Measurements from ENCODE around the gene DCTPP1. TPM values are rescaled to one million over a fixed set of nuclear protein-coding genes. Genes with fewer than 3 reads are reported as not detected.

Gene DCTPP1
- total and polyA plus RNA-seq, 2 of the 13 experiments (the other 11 are each of a cell fraction or from before 2014, with no cell fraction given) = 54.8 to 74.4 TPM

DNA sequence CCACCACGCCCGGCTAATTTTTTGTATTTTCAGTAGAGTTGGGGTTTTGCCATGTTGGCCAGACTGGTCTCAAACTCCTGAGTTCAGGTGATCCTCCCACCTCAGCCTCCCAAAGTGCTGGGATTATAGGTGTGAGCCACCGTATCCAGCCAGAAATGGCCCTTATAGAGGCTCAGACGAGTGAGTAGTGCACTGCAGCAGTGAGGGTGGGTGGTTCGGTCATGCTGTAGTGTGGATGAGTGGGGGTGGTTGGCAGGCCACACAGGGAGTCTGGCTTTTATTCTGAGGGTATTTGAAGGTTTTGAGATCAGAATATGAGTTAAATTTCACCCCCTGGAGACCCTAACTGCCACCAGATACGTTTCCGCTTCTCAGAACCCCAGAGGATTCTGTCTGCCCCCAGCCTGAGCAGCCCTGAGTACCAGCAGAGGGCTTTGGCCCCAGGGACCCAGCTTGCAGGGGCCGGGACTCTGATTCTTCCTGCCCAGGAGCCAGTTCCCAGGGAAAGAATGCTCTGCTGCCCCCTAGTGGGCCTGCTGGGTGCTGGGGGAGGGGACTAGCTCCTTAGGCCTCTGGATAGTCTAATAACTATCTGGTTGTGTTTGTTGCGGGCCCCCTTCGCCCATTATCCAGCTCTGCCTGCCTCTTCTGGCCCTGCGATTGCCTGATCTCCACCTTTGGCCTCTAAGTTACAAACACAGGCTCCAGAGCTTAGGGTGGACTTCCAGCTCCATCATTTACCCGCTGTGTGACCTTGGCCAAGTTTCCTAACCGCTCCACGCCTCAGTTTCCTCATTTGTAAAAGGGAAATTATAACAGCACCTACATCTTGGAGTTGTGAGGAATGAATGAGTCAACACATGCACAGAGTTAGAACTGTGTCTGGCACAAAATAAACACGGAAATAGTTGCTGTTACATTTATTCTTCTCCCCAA is 20.4 kb downstream of the DCTPP1 start (continued):
- TF ChIP-seq, protein P1, sequence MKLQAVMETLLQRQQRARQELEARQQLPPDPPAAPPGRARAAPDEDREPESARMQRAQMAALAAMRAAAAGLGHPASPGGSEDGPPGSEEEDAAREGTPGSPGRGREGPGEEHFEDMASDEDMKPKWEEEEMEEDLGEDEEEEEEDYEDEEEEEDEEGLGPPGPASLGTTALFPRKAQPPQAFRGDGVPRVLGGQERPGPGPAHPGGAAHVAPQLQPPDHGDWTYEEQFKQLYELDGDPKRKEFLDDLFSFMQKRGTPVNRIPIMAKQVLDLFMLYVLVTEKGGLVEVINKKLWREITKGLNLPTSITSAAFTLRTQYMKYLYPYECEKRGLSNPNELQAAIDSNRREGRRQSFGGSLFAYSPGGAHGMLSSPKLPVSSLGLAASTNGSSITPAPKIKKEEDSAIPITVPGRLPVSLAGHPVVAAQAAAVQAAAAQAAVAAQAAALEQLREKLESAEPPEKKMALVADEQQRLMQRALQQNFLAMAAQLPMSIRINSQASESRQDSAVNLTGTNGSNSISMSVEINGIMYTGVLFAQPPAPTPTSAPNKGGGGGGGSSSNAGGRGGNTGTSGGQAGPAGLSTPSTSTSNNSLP (IDR thresholded peaks at IDR 0.05; ENCODE audit: low read depth, low read length) = 0 out of 2 replicates have a peak, but pooled peaks have one; percentile 18
- TF ChIP-seq ZNF619 (CRISPR knock-in tag; IDR thresholded peaks at IDR 0.05) (0 out of 2 replicates have a peak, but pooled peaks have one; percentile 55), CC2D1A (CRISPR knock-in tag; IDR thresholded peaks at IDR 0.05) (no peak), HDAC1 (CRISPR knock-in tag; IDR thresholded peaks at IDR 0.05) (peak; percentile 64; the same call in 1 of the 2 replicates), SRSF9 (IDR thresholded peaks at IDR 0.05; ENCODE audit: borderline replicate concordance, insufficient read depth, low read depth, low read length, poor library complexity, severe bottlenecking) (no peak), ZBTB42 (CRISPR knock-in tag; IDR thresholded peaks at IDR 0.05) (no peak), NRL (CRISPR knock-in tag; IDR thresholded peaks at IDR 0.05; ENCODE audit: borderline replicate concordance) (no peak; the same call in 1 of the 2 replicates), FOXP1 (IDR thresholded peaks at IDR 0.05) (no peak), FOXP1 (CRISPR knock-in tag; IDR thresholded peaks at IDR 0.05) (no peak), STAT5B (CRISPR knock-in tag; IDR thresholded peaks at IDR 0.05) (no peak), AKAP8 (CRISPR knock-in tag; IDR thresholded peaks at IDR 0.05) (peak; percentile 64; the same call in 1 of the 2 replicates), ZNF724P (CRISPR knock-in tag; IDR thresholded peaks at IDR 0.05; ENCODE audit: borderline replicate concordance) (no peak), SAFB2 (CRISPR knock-in tag; IDR thresholded peaks at IDR 0.05; ENCODE audit: borderline replicate concordance, low read depth) (no peak; the same call in 1 of the 2 replicates), MYC (CRISPR knock-in tag; IDR thresholded peaks at IDR 0.05; ENCODE audit: borderline replicate concordance) (no peak), NR2F1 (CRISPR knock-in tag; IDR thresholded peaks at IDR 0.05) (no peak), RORA (CRISPR knock-in tag; IDR thresholded peaks at IDR 0.05) (no peak), CEBPB (IDR thresholded peaks at IDR 0.05; ENCODE audit: borderline replicate concordance, low read depth, low read length) (no peak), SP4 (CRISPR knock-in tag; IDR thresholded peaks at IDR 0.05) (peak; percentile 57; the same call in 1 of the 2 replicates), RBAK (CRISPR knock-in tag; IDR thresholded peaks at IDR 0.05) (no peak), ZNF264 (CRISPR knock-in tag; IDR thresholded peaks at IDR 0.05) (0 out of 2 replicates have a peak, but pooled peaks have one; percentile 67), ELF1 (CRISPR knock-in tag; IDR thresholded peaks at IDR 0.05) (0 out of 2 replicates have a peak, but pooled peaks have one; percentile 41), KDM1A (CRISPR knock-in tag; IDR thresholded peaks at IDR 0.05) (no peak)
- TF ChIP-seq, protein P2, sequence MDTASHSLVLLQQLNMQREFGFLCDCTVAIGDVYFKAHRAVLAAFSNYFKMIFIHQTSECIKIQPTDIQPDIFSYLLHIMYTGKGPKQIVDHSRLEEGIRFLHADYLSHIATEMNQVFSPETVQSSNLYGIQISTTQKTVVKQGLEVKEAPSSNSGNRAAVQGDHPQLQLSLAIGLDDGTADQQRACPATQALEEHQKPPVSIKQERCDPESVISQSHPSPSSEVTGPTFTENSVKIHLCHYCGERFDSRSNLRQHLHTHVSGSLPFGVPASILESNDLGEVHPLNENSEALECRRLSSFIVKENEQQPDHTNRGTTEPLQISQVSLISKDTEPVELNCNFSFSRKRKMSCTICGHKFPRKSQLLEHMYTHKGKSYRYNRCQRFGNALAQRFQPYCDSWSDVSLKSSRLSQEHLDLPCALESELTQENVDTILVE (CRISPR knock-in tag; IDR thresholded peaks at IDR 0.05) = peak; percentile 72; the same call in 1 of the 2 replicates
- TF ChIP-seq, protein P3, sequence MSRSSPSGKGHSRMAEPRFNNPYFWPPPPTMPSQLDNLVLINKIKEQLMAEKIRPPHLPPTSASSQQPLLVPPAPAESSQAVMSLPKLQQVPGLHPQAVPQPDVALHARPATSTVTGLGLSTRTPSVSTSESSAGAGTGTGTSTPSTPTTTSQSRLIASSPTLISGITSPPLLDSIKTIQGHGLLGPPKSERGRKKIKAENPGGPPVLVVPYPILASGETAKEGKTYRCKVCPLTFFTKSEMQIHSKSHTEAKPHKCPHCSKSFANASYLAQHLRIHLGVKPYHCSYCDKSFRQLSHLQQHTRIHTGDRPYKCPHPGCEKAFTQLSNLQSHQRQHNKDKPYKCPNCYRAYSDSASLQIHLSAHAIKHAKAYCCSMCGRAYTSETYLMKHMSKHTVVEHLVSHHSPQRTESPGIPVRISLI (CRISPR knock-in tag; IDR thresholded peaks at IDR 0.05; ENCODE audit: borderline replicate concordance) = no peak; the same call in 1 of the 2 replicates
- TF ChIP-seq, protein P4, sequence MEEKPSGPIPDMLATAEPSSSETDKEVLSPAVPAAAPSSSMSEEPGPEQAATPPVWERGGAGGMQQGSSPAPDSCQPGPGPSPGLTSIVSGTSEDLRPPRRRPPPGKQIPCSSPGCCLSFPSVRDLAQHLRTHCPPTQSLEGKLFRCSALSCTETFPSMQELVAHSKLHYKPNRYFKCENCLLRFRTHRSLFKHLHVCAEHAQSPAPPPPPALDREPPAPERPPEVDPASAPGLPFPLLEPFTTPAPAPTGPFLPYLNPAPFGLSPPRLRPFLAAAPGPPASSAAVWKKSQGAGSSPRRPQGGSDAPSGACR (CRISPR knock-in tag; IDR thresholded peaks at IDR 0.05) = 0 out of 2 replicates have a peak, but pooled peaks have one; percentile 49

Measured in HepG2 (cell line).